BE2C (cell line): ENCODE measurements around the gene ASS1.

ENCODE experiments used
- DNase-seq: peaks from one replicate; pipeline ENCODE4 v3.0.0-alpha.2; 2020
- H3K27me3 ChIP-seq: fragments of 250-450 bp; sonication (Bioruptor Pico); 2 replicates; pipeline ENCODE4 v1.5.1; 2020; ENCODE audit warnings: mild to moderate bottlenecking
- H3K36me3 ChIP-seq: fragments of 250-450 bp; sonication (Bioruptor Pico); 2 replicates; pipeline ENCODE4 v1.5.1; 2020; ENCODE audit warnings: mild to moderate bottlenecking
- H3K4me1 ChIP-seq: fragments of 250-450 bp; sonication (Bioruptor Pico); 2 replicates; pipeline ENCODE4 v1.5.1; 2020
- H3K4me3 ChIP-seq: 2 replicates; pipeline ENCODE4 v1.5.1; 2011; ENCODE audit warnings: low read depth, low read length
- H3K9me3 ChIP-seq: fragments of 250-450 bp; sonication (Bioruptor Pico); 2 replicates; pipeline ENCODE4 v1.5.1; 2020
- TF ChIP-seq, protein P1 (sequence below): IDR thresholded peaks from 2 replicates; pipeline ENCODE4 v1.5.1; 2012; ENCODE audit warnings: mild to moderate bottlenecking, low read depth, low read length

Gene ASS1

DNA sequence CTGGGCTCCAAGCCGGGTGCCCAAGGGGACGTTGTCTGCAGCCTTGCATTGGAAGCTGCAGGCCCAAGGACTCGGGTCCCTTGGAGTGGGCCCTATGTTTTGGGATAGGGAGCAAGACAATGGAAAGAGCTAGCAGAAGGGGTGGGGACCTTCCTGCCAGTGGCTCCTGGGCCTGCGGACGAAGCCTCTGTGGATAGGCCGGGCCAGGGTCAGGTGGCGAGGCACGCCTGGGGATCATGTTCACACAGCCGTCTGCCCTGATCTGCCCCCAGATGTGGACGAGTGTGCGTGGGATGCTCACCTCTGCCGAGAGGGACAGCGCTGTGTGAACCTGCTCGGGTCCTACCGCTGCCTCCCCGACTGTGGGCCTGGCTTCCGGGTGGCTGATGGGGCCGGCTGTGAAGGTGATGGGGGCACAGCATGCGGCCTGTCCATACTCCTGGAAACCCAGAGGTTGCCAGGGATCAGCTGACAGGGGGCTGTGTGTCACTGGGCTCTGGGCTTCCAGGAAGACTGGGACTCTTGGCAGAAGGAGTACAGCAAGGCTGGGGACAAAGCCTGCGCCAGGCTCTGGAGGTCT lies 16.6 kb upstream of the ASS1 start:
- no peak for DNase-seq
- Histone ChIP-seq H3K36me3 (no peaks in the 10 kb centered on the region), H3K9me3 (no peaks in the 10 kb centered on the region), H3K27me3 (no peaks in the 10 kb centered on the region), H3K4me3 (no peak overlapping the region), H3K4me1 (peaks cover 17% of the 10 kb centered on the region)
- TF ChIP-seq, protein P1, sequence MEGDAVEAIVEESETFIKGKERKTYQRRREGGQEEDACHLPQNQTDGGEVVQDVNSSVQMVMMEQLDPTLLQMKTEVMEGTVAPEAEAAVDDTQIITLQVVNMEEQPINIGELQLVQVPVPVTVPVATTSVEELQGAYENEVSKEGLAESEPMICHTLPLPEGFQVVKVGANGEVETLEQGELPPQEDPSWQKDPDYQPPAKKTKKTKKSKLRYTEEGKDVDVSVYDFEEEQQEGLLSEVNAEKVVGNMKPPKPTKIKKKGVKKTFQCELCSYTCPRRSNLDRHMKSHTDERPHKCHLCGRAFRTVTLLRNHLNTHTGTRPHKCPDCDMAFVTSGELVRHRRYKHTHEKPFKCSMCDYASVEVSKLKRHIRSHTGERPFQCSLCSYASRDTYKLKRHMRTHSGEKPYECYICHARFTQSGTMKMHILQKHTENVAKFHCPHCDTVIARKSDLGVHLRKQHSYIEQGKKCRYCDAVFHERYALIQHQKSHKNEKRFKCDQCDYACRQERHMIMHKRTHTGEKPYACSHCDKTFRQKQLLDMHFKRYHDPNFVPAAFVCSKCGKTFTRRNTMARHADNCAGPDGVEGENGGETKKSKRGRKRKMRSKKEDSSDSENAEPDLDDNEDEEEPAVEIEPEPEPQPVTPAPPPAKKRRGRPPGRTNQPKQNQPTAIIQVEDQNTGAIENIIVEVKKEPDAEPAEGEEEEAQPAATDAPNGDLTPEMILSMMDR: no peak

DNA sequence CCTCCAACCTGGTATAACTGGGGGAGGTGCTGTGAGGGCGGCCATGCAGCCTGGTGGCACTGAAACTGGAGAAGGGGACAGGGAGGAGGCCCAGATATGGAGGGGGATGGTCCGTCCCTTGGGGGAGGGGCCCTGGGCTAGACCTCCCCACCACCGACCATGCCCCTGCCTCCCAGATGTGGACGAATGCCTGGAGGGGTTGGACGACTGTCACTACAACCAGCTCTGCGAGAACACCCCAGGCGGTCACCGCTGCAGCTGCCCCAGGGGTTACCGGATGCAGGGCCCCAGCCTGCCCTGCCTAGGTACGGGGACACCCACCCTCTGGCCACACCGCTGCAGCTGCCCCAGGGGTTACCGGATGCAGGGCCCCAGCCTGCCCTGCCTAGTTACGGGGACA lies 15.4 kb upstream of the ASS1 start:
- no peaks in the 10 kb centered on the region for H3K36me3 ChIP-seq

DNA sequence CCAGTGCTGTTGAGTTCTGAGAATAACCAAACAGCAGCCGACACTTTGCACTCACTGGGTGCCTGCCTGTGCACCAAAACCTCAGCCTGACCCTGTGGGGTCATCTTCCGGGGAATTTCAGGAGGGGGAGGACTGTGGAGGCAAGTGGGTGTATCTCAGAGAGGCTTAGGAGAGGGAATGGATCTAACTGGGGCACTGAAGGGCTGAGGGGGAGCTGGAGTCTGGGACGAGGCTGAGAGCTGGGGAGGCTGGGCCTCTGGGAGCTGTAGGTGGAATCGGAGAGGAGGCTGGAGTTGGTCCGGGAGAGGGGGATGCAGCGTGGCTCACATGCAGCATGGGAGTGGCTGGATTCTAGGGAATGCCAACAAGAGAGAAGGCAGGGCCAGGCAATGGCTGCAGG lies 14.9 kb upstream of the ASS1 start:
- Histone ChIP-seq H3K9me3 (no peaks in the 10 kb centered on the region), H3K4me3 (no peak overlapping the region), H3K36me3 (no peaks in the 10 kb centered on the region), H3K27me3 (no peaks in the 10 kb centered on the region), H3K4me1 (peaks cover 16% of the 10 kb centered on the region)
- no peak for DNase-seq
- TF ChIP-seq, protein P1: no peak

More for the DNA sequence above, 15.4 kb upstream of the ASS1 start:
- Histone ChIP-seq H3K27me3 (no peaks in the 10 kb centered on the region), H3K9me3 (no peaks in the 10 kb centered on the region), H3K4me3 (no peak overlapping the region), H3K4me1 (peaks cover 16% of the 10 kb centered on the region)
- TF ChIP-seq, protein P1: no peak
- no peak for DNase-seq

DNA sequence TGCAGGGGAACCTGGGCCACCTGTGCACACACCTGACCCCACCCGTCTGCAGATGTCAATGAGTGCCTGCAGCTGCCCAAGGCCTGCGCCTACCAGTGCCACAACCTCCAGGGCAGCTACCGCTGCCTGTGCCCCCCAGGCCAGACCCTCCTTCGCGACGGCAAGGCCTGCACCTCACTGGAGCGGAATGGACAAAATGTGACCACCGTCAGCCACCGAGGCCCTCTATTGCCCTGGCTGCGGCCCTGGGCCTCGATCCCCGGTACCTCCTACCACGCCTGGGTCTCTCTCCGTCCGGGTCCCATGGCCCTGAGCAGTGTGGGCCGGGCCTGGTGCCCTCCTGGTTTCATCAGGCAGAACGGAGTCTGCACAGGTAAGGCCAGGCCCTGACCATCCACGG lies 14.5 kb upstream of the ASS1 start:
- H3K4me3 ChIP-seq: no peak overlapping the region
- TF ChIP-seq, protein P1: no peak
- no peak for DNase-seq

DNA sequence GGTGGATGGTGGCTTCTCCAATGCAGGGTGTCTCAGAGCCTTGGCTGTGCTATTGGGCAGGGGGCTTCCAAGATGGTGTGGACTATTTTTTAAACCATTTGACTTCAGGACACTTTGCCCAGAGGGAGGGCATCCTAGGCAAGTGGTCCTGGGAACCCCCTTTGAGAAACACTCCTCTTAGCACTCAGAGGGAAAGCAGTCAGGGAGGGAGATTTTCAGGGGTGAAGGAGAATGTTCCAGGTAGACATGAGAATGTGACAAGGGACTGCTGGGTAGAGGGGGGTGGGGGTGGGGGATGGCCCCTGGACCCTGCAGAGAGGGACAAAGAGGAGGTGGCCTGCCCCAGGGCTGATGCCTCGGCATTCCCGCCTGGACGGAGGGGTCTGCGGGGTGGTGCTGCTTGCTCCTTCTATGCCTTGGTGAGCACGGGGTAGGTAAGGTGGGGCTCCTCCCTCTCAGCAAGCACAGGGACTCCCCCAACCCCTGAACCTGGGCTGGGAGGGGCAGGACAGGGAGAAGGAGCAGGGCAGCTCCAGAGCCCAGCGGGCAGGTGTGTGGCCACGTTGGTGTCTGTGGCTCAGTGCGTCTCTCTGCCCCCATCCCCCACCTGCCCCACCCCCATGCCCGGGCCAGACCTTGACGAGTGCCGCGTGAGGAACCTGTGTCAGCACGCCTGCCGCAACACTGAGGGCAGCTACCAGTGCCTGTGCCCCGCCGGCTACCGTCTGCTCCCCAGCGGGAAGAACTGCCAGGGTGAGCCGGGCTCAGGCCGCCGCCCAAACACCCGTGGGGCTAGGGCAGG lies 13.8 kb upstream of the ASS1 start:
- Histone ChIP-seq H3K4me3 (no peak overlapping the region), H3K9me3 (no peaks in the 10 kb centered on the region), H3K4me1 (peaks cover 16% of the 10 kb centered on the region), H3K36me3 (no peaks in the 10 kb centered on the region), H3K27me3 (no peaks in the 10 kb centered on the region)
- TF ChIP-seq, protein P1: no peak
- no peak for DNase-seq

More for the DNA sequence above, 14.5 kb upstream of the ASS1 start:
- Histone ChIP-seq H3K9me3 (no peaks in the 10 kb centered on the region), H3K27me3 (no peaks in the 10 kb centered on the region), H3K4me1 (peaks cover 16% of the 10 kb centered on the region), H3K36me3 (no peaks in the 10 kb centered on the region)

DNA sequence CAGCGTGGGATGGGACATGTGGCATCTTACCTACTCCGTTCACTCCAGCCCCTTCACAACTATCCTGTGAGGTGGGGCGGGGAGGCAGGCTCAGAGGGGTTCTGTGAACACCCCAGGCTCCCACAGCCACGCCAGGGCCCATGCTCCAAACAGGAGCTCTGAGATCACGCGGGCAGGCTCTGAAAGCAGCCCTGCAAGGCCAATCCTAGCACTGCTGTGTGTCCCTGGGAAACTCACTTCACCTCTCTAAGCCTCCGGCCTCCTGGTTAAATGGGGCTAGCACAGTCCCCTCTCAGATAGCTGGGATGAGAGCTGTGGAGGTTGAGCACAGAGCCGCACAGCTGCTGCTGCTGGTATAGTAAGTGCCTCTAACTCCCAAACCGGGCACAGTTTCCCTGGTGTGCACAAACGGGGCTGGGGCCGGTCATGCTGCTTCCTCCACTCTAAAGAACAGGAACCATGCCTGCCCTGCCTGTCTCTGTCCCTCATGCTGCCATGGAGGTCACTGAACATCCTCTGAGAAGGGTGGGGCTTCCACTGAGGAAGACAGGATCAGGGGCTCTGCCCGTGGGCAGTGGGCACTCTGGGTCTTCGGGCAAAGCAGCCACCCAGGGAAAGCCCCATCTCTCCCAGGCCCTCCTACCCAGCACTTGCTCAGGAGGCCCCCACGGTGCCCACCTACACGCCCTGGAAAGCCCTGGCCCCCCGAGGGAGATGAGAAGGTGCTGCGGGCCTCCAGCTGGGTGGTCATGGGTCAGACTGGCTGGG lies 13.0 kb upstream of the ASS1 start:
- TF ChIP-seq, protein P1: no peak
- H3K36me3 ChIP-seq: no peaks in the 10 kb centered on the region
- no peak for DNase-seq
- H3K9me3 ChIP-seq: no peaks in the 10 kb centered on the region
- no peak overlapping the region for H3K4me3 ChIP-seq
- H3K4me1 ChIP-seq: peaks cover 16% of the 10 kb centered on the region
- no peaks in the 10 kb centered on the region for H3K27me3 ChIP-seq
